Measurements from ENCODE around the gene CHD2.

Gene CHD2

DNA sequence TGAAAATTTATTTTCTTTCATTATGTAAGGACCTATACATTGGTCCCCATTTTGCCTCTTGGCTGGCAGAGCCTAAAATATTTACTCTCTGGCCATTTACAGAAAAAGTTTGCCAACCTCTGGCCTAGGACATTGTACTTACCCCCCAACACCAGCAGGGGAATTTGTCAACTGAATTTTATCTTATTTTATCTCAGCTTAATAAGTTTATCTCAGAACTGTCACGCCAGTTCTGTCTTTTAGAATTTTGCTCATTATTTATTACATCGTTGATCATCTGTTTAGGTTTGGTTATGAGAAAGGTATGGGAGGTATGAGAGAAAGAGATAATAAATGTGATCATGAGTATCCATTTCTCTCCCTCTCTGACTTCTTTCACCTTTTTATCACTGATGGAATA is 38.3 kb downstream of the CHD2 start:
- ChIA-PET CTCF (interaction anchor here (0.6 kb wide), 1 partner anchor 91 kb away, joined by 3 read pairs; no protein-coding TSS in a partner anchor), POLR2A (ENCODE audit: low non-redundant PET) (no interaction called here)
- DNase-seq (ENCODE audit: low spot score): no peak
- H3K27ac ChIP-seq: no peak overlapping the region
- TF ChIP-seq, protein P1, sequence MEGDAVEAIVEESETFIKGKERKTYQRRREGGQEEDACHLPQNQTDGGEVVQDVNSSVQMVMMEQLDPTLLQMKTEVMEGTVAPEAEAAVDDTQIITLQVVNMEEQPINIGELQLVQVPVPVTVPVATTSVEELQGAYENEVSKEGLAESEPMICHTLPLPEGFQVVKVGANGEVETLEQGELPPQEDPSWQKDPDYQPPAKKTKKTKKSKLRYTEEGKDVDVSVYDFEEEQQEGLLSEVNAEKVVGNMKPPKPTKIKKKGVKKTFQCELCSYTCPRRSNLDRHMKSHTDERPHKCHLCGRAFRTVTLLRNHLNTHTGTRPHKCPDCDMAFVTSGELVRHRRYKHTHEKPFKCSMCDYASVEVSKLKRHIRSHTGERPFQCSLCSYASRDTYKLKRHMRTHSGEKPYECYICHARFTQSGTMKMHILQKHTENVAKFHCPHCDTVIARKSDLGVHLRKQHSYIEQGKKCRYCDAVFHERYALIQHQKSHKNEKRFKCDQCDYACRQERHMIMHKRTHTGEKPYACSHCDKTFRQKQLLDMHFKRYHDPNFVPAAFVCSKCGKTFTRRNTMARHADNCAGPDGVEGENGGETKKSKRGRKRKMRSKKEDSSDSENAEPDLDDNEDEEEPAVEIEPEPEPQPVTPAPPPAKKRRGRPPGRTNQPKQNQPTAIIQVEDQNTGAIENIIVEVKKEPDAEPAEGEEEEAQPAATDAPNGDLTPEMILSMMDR (conservative IDR thresholded peaks at IDR 0.05; ENCODE audit: low read depth): 0 out of 2 replicates have a peak, but pooled peaks have one; percentile 9

DNA sequence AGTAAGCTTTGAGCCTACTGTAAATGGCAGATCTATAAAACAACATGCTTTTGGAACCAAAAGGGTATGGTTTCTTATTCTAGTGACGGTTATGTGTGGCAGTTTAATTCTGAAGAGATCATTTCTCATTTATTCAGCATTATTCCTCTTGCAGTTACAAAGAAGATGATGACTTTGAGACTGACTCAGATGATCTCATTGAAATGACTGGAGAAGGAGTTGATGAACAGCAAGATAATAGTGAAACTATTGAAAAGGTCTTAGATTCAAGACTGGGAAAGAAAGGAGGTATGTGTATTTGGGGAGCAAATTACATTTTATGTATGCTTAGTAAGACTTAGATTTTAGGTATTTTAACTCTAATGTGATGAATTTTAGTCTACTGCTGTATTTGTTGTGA is 41.5 kb downstream of the CHD2 start:
- CTCF ChIA-PET: interaction anchor here (0.7 kb wide), 1 partner anchor 8 kb away, joined by 4 read pairs; no protein-coding TSS in a partner anchor
- no peak for DNase-seq (ENCODE audit: low spot score)
- POLR2A ChIA-PET (ENCODE audit: low non-redundant PET): no interaction called here
- no peak overlapping the region for H3K27ac ChIP-seq
- TF ChIP-seq, protein P1 (conservative IDR thresholded peaks at IDR 0.05; ENCODE audit: low read depth): no peak

DNA sequence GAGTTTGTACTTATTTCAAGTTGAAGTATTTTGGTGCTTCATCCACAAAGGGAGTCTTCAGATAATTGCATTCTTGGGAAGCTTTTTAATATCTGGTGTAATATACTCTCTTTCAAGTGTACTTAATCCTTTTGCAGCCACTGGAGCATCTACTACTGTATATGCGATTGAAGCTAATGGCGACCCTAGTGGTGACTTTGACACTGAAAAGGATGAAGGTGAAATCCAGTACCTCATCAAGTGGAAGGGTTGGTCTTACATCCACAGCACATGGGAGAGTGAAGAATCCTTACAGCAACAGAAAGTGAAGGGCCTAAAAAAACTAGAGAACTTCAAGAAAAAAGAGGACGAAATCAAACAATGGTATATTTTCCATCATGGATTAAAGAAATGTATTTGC is 42.6 kb downstream of the CHD2 start:
- no peak for DNase-seq (ENCODE audit: low spot score)
- TF ChIP-seq, protein P1 (conservative IDR thresholded peaks at IDR 0.05; ENCODE audit: low read depth): no peak
- CTCF ChIA-PET: interaction anchor here (0.7 to 1.0 kb wide), 2 partner anchors 16 to 39 kb away, joined by 3 read pairs; no protein-coding TSS in a partner anchor
- no peak overlapping the region for H3K27ac ChIP-seq
- POLR2A ChIA-PET (ENCODE audit: low non-redundant PET): no interaction called here

DNA sequence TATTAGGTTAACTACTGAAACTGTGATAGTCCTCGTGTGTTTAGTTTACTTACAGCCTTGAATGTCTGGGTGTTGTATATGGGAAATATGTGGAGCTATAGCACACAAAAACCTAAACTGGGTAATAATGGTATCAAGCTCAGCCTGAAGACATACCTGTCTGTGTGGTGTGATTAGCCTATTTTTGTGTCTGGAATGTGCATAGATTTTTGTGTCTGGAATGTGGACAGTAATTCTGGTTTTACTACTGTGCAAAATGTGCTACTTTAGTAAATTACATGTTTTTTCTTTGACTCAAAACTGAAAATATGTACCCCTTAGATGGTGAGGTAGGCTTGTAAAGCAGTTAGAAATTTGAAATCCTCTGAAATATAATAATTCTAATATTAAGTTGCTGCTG is 43.5 kb downstream of the CHD2 start:
- CTCF ChIA-PET: interaction anchor here (1.0 kb wide), 1 partner anchor 17 kb away, joined by 3 read pairs; no protein-coding TSS in a partner anchor
- no peak for DNase-seq (ENCODE audit: low spot score)
- POLR2A ChIA-PET (ENCODE audit: low non-redundant PET): no interaction called here
- no peak overlapping the region for H3K27ac ChIP-seq
- TF ChIP-seq, protein P1 (conservative IDR thresholded peaks at IDR 0.05; ENCODE audit: low read depth): no peak

DNA sequence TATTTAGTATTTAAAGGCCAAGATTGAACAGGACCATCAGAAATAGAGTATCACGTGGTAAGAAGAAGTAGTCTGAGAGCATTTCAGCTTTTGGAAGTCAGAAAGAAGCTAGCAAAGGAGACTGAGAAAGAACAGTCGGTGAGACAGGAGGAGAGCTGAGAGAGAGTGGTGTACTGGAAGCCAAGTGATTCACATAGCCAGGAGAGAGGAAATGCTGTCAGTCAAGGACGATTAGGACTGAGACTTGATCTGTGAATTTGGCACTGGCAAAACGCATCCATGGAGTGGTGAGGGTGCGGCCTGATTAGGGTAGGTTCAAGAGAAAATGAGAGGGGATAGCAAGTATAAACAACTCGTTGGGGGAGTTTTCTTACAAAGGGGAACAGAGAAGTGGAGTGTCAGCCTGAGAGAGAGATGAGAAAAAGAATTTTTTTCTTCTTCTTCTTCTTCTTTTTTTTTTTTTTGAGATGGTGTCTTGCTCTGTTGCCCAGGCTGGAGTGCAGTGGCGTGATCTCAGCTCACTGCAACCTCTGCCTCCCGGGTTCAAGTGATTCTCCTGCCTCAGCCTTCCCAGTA is 44.9 kb downstream of the CHD2 start:
- POLR2A ChIA-PET (ENCODE audit: low non-redundant PET): no interaction called here
- no peak for DNase-seq (ENCODE audit: low spot score)
- no peak overlapping the region for H3K27ac ChIP-seq
- CTCF ChIA-PET: no interaction called here
- TF ChIP-seq, protein P1 (conservative IDR thresholded peaks at IDR 0.05; ENCODE audit: low read depth): no peak

DNA sequence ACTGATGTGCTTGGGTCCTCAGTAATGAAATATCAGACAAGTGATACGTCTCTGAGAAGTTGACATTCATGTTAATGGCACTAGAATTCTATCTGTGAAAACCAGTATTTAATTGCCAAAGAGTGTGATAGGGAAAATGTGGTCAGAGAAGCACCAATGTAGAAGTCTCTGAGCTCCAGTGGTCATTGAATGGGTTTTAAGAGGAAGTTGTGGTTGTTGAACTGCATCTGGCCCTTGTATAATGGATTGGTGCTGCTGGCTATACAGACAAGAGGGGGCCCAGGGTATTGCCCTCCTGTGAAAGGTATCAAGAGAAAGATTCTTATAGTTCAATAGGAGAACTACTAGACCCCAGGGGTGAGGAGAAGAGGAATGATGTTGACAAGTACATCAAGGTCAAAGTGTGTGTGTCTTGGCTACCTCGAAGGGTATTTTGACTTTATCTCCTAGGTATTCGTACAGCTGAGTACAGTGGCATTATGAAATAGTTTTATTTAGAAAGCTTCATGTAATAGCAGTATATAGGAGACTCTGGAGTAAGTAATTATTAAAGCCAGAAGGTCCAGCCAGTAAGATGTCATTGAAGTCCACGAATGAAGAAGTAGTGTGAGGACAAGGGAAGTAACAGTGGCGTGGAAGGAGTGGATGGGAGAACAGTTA is 47.1 kb downstream of the CHD2 start:
- CTCF ChIA-PET: no interaction called here
- DNase-seq (ENCODE audit: low spot score): no peak
- H3K27ac ChIP-seq: no peak overlapping the region
- POLR2A ChIA-PET (ENCODE audit: low non-redundant PET): no interaction called here
- TF ChIP-seq, protein P1 (conservative IDR thresholded peaks at IDR 0.05; ENCODE audit: low read depth): no peak

Data from RWPE1 (cell line).